Astrocyte (in vitro differentiated cells and primary cell): ENCODE measurements around the gene DVL3.

ENCODE experiments used
- CTCF ChIP-seq: IDR thresholded peaks from 2 replicates; pipeline ENCODE4 v1.5.1; 2011; ENCODE audit warnings: low read depth, mild to moderate bottlenecking, inconsistent platforms, low read length, moderate library complexity; ENCODE audit not compliant: insufficient read depth
- EZH2 ChIP-seq: IDR thresholded peaks from 2 replicates; pipeline ENCODE4 v1.6.1; 2012; ENCODE audit warnings: mild to moderate bottlenecking, low read length, inconsistent platforms; ENCODE audit not compliant: insufficient read depth

DNA sequence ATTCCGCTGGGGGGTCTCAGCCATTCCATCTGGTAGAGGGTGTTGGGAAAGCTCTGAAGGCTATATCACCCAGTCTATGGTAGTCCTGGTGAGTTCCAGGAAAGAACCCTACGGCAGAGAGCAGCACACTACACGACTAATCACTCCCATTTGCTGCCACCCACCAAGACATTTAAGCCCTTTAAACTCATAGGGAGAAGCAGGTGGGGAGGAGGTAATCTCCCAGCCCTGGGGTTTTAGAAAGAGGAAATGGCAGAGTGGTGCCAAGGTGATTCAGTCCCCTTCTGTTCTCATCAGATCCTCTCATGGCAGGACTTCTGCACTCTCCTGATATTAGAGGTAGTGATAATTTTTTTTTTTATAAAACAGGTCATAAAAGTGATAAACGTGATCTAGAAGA is 63.6 kb downstream of the DVL3 start:
- no peak for TF ChIP-seq EZH2
- TF ChIP-seq CTCF: no peak
